ENCODE measurements around the gene FAM193B.
A peak's percentile ranks its signal among the peaks of the same experiment; 100 is the strongest.

The FAM193B gene

DNA sequence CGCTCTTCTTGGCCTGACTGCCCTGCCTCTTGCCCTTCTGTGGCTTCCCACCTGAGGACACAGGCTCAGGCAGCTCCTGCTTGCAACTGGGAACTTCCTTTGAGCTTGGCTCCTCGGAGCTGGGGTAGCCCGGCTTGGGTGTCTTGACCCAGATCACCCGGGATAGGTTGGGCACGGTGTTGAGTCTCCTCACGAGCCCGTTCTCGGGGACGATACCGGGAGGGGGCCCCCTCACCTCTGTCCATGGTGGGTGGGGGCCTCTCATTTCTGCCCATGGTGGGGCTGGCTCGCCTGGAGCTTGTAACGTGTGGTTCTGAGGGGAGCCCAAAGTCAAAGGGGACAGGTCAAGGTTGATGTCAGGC lies 29.8 kb downstream of the FAM193B start:
- DNase-seq = no peak
- intact Hi-C loops (cut with DNase I) = no loop called here

DNA sequence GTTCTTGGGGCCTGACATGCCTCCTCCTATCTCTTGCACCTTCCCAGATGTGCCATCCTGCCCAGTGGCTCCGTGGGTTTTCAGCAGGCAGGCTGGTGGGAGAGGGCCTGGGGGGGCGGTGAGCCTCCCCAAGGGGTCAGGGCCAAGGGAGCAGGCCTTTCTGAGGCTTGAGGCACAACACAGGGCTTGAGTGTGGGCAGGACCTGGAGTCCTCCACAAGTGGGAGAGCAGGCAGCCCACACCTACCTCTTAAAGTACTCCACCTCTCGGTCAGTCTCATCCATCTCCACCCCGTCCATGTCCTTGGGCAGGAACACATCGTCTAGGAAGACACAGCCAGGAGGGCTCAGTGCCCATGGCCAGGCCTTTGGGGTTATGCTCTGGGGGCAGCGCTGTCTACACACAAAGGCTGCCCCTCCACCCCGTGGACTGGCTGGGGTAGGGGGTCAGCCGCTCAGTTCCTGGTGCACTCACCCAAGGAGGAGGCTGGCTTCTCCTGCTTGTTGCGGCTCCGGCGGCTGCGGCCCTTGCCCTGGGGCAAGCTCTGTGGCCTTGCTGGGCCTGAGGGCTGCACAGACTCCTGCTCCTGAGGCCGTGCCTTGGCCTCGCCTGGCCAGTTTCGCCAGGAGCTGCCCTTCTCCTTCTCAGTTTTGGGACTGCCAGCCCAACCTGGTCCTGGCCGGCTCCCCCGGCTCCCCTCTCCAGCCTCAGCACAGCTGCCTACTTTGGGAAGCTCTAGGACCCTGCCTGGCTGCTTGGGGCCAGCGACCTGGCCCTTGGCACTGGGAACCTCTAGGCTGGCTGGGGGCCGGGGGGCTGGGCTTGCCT lies 30.4 kb downstream of the FAM193B start:
- intact Hi-C loops (cut with DNase I) = no loop called here
- DNase-seq = no peak

DNA sequence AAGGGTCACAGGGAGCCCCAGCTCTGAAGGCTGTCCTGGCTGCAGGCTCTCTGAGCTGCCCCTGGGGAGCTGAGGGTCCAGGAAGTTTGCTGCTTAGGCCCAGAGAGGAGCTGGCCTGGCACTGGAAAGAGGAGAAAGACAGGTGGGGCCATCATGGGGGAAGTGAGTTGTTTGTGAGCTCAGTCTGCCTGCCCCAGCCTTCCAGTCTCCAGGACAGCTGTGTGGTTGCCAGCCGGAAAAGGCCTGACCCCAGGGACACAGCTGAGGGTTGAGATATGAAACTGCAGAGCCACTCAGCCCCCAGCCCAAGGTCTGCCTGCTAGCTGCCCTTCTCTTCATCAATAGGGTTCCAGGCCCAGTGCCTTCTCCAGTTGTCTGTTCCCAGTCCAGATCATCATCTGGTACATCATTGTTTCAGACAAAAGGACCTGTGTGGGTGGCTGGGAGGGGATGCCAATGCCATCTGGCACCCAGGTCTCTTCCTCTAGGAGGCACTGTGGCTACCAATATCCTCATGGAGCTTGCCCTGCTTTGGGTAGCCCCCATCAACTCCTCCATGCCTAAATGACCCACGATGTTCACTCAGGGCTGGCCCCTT lies 33.3 kb downstream of the FAM193B start:
- peak in 1 of 42 donors; percentile 34 for DNase-seq
- intact Hi-C loops (cut with DNase I) = no loop called here

DNA sequence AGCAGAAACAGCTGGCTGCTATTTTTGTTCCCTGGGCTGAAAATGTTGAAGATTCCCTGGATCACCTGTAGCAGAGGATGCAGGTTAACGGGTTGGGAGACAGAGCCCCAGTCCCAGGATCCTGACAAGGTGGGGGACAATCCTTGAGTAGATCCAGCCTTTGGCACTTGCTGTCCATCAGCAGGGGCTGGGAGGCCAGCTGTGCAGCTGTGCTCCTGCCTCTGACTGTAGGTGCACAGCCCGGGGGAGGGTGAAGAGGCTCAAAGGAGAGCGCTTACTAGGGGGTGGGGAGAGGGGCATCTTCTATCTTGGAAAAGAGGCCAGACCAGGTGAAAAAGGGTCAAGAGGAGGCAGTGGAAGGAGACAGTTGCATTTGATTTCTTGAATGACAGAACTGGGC lies 34.1 kb downstream of the FAM193B start:
- intact Hi-C loops (cut with DNase I) = no loop called here
- DNase-seq = no peak

DNA sequence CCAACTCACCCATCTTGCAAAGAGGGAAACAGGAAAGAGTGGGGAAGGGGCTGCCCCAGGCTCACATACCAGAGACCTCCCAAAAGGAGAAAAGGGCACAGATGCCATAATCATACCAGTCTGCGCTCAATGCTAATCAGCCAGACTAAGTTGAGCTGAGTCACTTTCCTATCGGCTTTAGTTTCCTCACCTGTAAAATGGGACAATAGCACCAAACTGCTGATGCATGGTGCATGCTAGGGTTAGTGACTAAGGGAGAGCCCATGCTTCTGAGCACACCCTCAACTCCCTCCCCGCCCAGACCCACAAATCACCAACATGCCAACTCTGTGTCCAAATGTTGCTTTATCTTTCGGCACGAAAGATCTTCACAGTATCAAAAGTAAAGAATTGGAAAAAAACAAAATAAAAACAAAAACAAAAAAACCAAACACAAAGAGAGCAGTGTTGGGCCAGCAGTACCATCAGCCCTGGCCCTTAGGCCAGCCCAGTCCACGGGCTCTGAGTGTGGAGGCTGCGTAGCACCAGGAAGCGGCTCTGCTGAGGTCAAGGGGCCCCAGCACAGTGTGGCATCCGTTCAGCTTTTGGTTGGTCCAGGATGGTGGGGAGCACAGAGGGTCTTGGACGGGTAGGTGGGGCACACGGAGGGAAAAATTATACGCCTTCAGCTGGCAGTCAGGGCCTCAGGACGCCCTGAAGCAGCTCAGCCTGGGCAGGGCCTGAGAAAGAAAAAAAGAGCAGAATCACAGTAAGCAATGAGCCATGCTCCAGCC lies 34.7 kb downstream of the FAM193B start:
- DNase-seq = no peak
- intact Hi-C loops (cut with DNase I) = loop anchor here (5.0 kb wide), 1 partner anchor 92 kb away; the partner anchor contains the start of gene GRK6

DNA sequence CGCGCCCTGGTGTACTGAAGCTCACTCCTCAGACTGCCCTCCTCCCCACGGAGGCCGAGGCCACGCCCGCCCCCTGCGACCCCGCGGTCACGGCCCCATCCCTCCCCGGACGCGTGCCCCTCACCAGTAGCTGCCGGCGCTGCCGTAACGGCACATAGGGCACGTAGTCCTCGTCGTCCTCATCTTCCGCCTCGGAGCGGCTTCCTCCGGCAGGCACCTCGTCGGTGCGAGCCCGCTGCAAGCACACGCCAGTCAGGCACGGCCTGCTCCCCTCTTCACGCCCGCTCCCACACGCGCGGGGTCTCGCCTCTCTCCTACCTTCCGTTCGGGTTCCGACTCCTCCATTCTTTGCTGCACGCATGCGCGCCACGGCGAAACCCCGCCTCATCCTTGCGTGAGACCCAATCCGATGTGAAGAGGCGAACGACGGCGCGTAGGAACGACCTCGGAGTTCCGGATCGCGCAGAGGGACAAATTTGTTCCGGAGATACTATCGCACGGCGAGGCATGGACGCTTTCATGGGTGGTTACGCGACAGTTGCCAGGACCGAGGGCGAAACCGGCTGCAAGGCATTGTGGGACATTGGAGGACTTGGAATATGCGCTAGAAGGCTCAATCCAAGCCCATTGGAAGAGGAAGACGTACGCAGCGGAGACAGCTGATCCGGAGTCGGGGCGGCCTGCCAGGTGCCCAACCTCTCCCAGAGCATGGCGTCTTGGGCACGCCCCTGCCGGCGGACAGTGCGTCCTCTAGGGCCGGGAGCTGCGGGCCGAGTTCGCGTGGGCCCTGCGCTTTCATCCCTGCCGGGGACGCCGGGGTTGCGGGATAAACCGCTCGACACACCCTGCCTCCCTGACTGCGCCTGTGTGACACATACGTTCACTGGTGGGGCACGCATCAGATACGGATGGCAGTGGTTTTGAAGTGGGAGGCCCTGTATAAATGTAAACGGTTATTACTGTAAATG lies 37.5 kb downstream of the FAM193B start, which contains the start of gene DDX41:
DDX41 (minus strand) TSS at position 361 of the 968 bp plus-strand sequence; CDS start at position 345, 16 bp downstream.
- DNase-seq = peak; percentile 93 to 99 (median 97)
- intact Hi-C loops (cut with DNase I) = loop anchor here (2.0 to 5.0 kb wide), 2 partner anchors 38 to 90 kb away; partner anchors contain the start of genes FAM193B and GRK6

DNA sequence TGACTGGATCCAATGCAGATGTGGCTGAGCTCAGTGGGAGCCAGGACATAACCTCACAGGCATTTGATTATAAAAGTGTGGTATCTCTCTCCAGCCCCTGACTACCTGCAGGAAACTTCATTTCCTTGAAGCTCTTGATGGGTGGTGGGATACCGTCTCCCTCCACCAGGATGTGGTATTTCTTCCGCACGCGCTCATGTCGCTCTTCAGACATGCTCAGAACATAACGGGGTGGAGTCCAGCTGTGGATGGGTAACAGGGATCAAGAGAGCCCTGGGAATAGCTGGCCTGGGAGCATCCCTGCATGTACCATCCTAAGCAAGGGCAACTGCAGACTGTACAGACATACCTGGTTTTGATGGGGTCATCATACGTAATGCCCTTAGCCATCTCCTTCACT lies 38.8 kb downstream of the FAM193B start:
- intact Hi-C loops (cut with DNase I) = loop anchor here (5.0 kb wide), 1 partner anchor 88 kb away; the partner anchor contains the start of gene GRK6
- no peak for DNase-seq

DNA sequence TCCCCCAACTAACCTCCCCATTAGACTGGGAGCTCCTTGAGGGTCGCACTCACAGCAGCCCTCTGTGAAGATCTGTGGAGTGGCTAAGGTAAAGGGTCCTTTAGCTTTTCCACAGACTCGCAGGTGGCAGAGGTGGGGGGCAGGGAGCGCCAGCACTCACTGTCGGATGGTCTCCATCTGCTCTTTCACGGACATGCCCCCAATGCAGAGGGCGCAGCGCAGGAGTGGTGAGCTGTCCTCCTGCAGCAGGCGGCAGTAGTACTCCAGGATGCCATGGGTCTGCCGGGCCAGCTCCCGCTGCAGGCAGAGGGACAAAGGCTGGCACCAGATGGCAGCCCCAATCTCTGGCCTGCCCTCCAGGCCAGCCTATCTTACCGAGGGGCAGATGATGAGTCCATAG lies 39.8 kb downstream of the FAM193B start:
- intact Hi-C loops (cut with DNase I) = no loop called here
- DNase-seq = no peak

DNA sequence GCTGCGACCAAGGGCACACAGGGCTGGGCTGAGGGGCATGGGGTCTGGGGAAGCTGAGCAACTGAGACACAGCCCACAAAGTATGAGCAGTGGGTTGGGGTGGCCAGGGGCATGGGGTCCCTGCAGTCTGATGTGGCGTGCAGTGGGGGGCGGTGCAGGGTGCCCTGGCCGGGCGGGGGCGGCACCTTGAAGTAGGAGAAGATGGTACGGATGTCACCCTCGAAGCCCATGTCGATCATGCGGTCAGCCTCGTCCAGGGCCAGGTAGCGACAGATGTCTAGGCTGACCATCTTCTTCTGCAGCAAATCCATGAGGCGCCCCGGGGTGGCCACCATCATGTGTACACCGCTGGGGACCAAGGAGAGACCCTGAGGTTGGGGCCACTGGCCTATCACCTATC lies 40.9 kb downstream of the FAM193B start:
- no peak for DNase-seq

DNA sequence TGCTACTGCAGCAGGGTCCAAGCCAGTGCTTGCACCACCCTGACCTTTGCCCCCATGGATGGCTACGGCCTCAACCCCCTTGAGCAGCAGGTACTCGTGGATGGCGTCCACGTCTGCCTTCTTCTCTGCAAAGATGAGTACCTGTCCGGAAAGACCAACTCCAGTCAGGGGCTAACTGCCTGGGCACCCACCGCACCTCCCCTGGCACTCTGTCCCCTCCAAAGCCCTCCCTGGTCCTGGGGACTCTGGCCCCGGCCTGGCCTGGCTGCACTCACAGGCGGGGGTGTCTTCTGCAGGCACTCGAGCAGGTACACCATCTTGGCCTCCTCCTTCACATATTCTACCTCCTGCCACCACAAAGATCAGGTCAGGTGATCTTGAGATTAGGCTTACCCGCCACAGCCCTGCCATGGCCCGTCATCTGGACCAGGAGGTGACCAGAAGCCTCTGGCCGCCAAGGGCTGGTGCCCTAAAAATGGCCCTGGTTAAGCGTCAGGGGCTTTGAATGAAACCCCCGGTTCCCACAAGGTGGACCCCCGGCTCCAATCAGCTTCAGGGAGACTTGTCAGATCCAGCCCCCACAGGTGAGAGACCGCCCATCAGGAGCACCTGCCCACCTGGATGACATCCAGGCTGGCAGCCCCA lies 41.5 kb downstream of the FAM193B start:
- intact Hi-C loops (cut with DNase I) = no loop called here
- DNase-seq = no peak

More for the DNA sequence above, 40.9 kb downstream of the FAM193B start:
- intact Hi-C loops (cut with DNase I) = no loop called here

DNA sequence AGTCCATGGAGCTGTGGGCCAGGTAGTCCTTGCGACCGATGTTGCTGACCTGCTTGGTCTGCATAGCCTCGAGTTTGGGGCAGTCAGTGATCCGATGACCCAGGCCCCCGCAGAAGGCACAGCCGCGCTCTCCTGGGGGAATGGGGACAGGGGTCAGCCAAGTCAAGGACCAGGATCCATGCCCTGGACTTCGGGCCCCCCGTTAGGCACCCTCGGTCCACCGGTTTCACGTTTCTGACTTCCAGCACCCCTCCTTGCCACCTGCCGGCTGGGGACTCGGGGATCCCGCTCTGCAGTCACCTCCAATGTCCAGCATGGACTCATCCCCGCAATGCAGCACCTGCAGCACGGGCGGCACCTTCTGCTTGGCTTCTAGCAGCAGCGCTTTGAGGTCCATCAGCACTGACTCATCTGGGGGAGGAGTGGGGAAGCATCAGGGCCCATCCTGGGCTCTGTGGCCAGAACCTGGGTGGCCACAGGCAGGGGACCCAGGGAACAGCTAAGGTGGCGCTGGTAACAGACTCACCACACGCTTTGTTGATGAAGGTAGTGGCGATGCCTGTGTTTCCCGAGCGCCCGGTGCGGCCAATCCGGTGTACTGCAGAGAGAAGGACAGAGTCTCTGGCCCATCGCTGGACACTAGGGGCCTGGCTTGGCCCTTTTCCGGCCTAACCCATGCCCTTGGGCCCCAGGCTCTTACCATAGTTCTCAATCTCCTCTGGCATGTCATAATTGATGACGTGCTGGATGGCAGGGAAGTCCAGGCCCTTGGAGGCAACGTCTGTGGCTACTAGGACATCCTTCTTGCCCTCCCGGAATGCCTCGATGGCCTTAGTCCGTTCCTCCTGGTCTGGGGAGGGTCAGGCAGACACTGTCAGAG lies 42.3 kb downstream of the FAM193B start:
- DNase-seq = no peak
- intact Hi-C loops (cut with DNase I) = no loop called here

DNA sequence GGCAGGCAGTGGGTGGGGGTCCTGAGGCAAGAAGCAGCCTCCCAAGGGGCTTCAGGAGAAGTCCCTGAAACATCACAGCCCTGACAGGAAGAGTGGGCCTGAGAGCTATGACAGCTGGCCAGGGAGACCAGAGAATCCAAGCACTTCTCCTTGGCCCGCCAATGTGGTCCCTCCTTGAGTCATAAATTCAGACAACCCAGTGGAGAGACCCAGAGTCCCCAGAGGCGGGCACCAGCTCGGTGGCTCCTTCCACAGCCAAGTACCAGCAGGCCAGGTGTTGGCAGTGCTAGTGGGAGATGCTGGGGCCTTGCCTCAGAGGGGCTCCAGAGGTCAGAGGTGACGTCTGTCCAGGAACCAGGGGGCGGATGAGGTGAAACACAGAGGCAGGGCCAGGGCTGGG lies 43.2 kb downstream of the FAM193B start:
- DNase-seq = no peak
- intact Hi-C loops (cut with DNase I) = no loop called here

DNA sequence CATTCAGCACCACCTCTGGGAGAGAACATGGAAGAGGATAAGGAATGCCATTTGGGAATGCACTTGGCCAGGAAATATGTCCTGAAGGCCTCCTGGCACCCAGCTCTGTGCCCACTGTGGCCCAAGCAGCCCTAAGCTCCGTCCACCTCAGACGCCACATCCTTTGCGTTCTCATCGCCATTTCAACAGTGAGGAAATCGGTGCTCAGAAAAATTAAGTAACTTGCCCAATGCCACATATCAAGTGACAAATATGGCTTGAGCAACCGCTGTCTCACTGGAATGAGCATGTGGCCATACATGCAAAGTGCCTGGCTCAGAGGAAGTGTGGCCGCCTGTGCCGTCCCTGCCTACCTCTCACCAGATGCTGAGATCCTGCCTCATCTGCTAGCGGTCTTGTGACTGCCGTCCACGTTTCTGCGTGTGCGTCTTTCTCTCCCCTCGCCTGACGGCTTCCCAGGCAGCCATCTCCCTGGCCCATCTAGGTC lies 43.8 kb downstream of the FAM193B start:
- intact Hi-C loops (cut with DNase I) = no loop called here
- DNase-seq = peak in 1 of 42 donors; percentile 53

DNA sequence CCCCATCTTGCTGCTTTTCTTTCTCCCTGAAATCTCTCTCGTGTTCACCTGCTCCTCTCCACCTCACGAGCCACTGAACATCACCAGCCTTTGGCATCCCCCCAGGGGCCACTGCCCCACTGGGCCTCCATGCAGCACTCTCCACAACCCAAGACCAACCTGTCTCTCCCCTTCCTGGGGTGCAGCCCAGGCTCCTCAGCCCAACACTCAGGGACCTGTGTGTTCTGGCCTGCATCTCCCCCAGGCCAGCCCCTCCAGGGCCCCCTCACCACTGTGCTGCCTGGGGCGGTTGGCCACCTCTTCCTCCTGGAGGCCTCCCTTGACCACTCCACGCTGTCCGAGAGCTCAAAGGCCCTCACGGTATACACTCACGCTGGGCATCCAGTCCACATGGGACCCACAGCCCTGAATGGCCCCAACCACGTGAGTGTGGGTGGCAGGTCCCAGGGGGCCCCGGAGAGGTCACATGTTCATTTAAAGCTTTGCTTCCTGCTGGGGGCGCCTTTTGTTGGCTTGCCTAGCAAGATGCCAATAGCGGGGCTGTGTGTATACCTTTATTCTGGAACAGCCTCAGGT lies 44.3 kb downstream of the FAM193B start:
- intact Hi-C loops (cut with DNase I) = no loop called here
- DNase-seq = no peak

DNA sequence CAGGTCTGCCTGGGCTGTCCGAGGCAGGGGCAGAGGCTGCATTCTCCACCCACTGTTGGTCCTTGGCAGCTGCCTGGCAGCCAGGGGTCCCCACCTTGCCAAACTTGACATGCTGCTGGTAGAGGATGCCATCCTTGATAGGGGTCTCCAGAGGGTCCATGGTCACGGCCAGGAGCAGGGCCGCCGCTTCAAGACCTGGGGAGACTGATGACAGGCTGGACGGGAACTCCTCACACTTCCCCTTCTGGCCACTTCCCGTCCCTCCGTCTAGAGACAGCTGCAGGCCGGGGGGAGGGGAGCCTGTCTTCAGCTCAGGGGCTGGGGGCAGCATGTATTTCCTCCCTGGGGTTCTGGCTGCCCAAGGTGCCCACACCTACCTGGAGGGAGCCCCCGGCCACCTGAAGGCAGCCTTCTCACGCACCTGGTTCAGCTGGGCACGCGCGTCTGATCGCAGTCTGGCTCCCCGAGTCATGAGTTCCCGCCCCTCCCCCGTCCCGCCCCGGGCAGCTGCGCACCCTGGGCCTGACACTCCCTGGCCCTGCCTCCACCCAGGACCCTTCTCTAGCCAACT lies 44.9 kb downstream of the FAM193B start, which contains the start of gene DOK3:
DOK3 (minus strand) TSS at position 446 of the 571 bp plus-strand sequence; CDS start at position 160, 286 bp downstream.
- intact Hi-C loops (cut with DNase I) = no loop called here
- peak in 11 of 42 donors; percentile 29 to 56 (median 42) for DNase-seq

DNA sequence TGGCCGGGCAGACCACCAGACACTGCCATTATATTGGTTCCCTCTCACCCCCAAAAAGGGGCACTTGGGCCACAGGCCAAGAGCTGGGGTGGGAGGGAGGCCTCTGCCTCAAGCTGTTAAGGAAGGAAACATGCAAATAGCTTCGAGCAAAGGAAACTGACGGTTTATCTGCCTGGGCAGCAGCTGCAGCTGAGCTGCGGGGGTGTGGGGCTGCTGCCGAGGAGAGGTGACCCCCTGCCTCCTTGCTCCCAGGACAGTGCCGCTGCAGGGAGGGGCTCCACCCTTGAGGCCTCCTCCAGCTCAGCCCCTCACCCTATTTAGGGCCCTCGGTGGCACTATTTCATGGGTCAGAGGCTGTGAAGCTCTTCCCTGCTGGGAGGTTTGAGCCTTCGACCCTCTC lies 45.5 kb downstream of the FAM193B start:
- DNase-seq = no peak
- intact Hi-C loops (cut with DNase I) = no loop called here

Measured in head of caudate nucleus (tissue), 42 donors.